SHP77 (cell line): ENCODE data around the gene PPP1R27.

Experiments
- DNase-seq, 2 experiments: peaks; one replicate each; lab custom pipeline; 2025; lab: John Stamatoyannopoulos, UW

PPP1R27 gene

GRCh38 chr17:81860756-81861568, 26.1 kb upstream of the PPP1R27 start:
- DNase-seq = peak; percentile 100

- no peak for DNase-seq
Observed at GRCh38 chr17:81859906-81860755, 25.3 kb upstream of the PPP1R27 start, which contains the start of gene P4HB. TSS of gene P4HB (minus strand) at chr17:81860535. CDS start at chr17:81860471, 64 bp downstream.

DNA sequence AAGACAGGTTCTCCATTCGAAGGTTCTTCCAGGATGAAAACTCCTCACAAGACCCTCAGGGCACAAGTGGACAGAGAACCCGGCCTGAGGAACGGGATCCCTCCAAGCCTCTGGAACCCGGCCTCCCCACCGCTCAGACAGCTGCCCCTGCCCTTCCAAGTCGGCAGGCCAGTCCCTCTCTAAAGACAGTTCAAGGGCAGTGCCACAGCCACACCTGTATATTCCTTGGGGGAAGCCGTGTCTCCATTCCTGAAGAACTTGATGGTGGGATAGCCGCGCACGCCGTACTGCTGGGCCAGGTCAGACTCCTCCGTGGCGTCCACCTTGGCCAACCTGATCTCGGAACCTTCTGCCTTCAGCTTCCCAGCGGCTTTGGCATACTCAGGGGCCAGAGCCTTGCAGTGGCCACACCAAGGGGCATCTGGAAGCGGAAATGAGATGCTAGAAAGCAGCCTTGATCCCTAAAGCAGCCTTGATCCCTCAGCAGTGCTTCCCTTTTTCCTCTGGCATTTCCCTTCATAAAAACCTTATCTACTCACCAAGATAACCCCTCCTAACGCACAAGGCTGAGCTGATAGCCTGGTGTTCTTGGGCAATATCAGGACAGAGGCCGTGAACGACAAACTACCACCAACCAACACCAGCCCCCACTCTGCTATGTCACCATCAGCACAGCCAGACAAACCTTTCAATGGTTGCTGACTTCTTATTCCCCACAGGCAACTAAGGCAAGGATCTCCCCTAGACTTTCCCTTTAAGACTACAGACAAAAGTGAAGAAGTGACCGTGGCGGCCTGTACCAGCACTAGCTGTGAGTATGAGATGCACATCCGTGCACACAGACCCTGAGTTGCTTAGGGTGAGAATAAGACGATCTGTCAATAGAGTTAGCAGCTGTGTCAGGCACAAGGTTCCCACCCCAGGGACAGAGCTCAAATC, 24.4 kb upstream of the PPP1R27 start:
- DNase-seq = no peak

- peak; percentile 82 to 88 for DNase-seq
Observed at GRCh38 chr17:81858170-81858966, 23.5 kb upstream of the PPP1R27 start.

DNA sequence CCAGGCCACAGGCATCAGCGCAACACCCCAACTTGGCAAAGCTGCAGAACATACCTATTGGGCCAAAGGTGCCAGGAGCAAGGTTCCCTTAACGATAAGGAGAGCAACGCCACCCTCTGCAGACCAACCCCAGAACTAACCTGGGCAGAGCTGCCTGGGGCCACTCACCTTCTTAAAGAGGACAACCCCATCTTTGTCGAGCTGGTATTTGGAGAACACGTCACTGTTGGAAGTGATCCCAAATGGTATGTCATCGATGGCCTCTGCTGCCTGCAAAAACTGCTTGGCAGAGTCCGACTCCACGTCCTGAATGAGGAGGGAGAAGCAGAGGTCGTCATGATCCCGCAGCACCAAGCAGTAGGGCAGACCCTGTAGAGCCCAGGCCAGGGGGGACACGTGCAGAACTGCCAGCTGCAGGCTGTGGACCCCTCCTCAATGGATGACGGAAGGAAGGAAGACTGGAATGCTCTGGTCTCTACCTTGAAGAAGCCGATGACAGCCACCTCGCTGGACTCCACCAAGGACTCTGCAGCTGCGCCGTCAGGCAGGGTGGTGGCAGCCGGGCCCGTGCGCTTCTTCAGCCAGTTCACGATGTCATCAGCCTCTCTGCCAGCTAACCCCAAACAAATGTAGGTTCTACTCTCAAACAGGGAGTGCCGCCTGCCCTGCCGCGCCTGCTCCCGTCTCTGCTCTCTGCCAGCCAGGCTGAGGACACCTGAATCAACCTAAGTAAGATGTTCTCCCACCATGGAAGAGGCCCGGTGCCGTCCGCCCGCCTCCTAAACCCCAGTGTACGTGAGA, 20.3 kb upstream of the PPP1R27 start:
- DNase-seq = no peak

DNA sequence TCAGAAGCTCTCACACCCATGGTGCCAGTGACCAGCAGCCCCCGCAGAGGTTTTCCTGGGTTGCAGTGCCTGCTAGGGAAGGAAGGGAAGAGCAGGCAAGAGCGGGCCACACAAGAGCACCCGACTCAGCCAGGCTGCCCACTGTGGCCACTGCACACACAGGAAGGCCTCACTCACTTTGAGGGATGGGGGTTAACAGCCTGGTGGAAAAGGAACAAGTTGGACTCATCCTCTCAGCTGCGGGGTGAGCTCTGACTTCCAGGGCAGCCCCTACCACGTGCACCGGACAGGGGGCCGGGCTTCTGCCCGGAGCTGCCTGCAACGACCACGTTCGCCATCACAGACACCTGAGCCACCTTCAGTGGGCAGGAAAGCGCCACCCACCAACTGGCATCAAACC, 17.4 kb upstream of the PPP1R27 start:
- no peak for DNase-seq

DNA sequence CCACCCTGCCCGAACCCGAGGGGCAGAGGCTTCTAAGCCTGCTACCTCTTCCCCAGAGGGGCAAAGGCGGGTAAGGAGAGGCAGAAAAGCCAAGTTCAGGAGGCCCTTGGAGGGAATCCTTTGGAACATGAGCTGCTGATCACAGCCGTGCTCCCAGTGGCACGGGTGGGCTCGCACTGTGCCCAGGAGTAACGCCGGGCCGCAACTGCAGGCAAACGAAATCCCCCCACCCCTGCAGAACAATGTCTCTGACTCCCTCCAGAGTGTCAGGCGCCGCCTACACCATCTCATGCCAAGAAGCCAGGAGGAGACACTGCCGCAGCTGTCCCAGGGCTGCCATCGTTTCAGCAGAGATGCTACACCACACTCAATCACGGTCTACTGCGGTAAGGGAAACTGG, 16.6 kb upstream of the PPP1R27 start:
- DNase-seq = no peak

DNA sequence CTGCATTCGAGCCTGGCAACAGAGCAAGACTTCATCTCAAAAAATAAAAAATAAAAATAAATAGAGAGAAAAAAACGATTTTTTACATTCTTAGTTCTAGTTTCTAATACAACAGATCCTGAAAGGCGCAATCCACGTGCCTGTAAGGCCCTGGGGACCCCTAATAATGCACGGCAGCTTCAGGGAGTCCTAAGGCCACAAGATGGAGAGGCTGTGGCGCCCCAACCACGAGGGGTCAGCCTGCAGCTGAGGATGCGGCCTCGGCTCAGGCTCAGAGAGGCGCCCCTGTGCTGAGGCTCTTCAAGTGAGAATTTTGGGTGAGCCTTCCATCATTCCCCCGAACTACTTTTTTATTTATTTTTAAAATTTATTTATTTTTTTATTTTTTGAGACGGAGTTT, 14.6 kb upstream of the PPP1R27 start:
- no peak for DNase-seq

GRCh38 chr17:81846743-81847689, 12.2 kb upstream of the PPP1R27 start:
- no peak for DNase-seq

DNA sequence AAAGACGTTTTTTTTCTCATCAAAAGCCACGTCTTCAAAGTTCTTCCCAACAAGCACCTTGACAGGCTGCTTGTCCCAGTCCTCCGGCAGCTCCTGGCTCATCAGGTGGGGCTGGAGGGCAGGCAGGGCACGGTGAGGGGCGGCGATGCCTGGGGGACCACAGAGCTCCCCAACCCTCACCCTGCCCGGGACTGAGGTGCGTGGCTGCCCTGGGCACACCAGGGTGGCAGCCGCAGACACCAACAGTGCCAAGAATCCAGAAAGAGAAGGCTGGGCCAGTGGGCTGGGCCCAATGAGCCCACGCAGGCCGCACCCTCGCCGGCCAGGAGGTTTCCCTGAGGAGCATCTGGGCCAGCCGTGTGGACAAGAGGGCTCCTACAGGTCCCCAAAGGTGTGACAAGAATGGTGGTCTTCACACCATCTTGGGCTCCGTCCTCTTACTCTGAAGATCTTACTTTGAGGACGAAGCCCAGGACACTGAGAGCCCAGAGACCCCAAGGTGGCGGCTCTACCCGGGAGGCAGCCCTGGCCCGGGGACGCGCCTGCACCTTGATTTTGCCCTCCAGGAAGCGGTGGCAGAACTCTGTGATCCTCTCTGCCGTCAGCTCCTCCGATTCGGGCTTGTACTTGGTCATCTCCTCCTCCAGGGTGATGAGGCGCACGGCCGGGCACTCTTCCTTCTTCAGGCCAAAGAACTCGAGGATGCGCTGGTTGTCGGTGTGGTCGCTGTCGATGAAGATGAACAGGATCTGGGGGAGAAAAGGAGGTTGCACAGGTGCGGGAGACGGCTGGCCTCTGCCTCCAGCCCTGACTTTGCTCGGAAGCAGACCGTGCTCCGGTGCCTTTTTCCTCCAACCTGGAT, 11.3 kb upstream of the PPP1R27 start:
- DNase-seq = no peak

DNA sequence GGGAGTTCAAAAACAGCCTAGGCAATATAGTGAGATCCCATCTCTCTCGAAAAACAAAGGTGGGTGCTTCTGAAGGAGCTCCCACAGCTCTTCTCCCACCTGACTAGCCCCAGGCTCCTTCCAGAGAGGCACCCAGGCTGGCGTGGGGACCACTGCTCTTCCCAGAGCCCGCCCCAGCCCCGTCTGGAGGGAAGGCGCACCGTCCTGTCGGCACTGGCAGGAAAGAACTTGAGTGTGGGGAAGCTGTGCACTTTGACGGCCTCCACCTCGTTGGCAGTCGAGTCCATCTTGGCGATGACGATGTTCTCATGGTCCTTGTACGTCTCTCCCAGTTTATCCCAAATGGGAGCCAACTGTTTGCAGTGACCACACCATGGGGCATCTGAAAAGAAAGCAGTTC, 10.5 kb upstream of the PPP1R27 start:
- DNase-seq = no peak

- no peak for DNase-seq
Observed at GRCh38 chr17:81844887-81845286, 10.0 kb upstream of the PPP1R27 start.

GRCh38 chr17:81844327-81844851, 9.5 kb upstream of the PPP1R27 start:
- DNase-seq = no peak

- no peak for DNase-seq
Observed at GRCh38 chr17:81843713-81844326, 9.0 kb upstream of the PPP1R27 start.

GRCh38 chr17:81842725-81843504, 8.1 kb upstream of the PPP1R27 start:
- no peak for DNase-seq

GRCh38 chr17:81842378-81842724, 7.5 kb upstream of the PPP1R27 start:
- DNase-seq = no peak

DNA sequence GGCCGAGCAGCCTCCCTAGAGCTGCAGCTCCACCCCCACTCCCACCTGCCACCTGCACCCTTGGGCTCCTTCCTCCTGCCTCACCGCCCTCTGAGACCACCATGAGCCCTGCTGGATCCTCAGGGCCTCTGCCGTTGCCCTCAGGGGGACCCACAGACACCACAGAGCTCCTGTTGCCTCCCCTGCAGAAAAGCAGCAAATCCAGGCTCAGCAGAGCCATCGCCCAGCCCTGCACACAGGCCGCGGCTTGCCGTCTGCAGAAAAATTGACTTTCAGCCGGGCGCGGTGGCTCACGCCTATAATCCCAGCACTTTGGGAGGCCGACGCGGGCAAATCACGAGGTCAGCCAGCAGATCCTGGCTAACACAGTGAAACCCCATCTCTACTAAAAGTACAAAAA, 7.0 kb upstream of the PPP1R27 start:
- DNase-seq = no peak
